NB4 (cell line): ENCODE data around the gene IDUA.

Experiments
- DNase-seq: peaks from one replicate; pipeline ENCODE4 v3.0.0; 2010; ENCODE audit warnings: low read depth
- H3K4me3 ChIP-seq: one replicate; pipeline ENCODE4 v1.5.1; 2011; ENCODE audit warnings: mild to moderate bottlenecking, low read depth, low read length, moderate library complexity
- CTCF ChIP-seq: IDR thresholded peaks from one replicate; pipeline ENCODE4 v1.5.1; 2012; ENCODE audit warnings: low read depth, low read length
- MAX ChIP-seq: IDR thresholded peaks from 2 replicates; pipeline ENCODE4 v1.6.1; 2011; ENCODE audit warnings: low read depth, low read length
- MYC ChIP-seq: IDR thresholded peaks from 2 replicates; pipeline ENCODE4 v1.6.1; 2011; ENCODE audit warnings: low read depth, low read length
- POLR2A ChIP-seq: IDR thresholded peaks from 2 replicates; pipeline ENCODE4 v1.6.1; 2011; ENCODE audit warnings: mild to moderate bottlenecking; ENCODE audit not compliant: insufficient read length; ENCODE audit errors: extremely low read depth

The IDUA gene

GRCh38 chr4:951594-952468 is 35.0 kb upstream of the IDUA start:
- no peak for TF ChIP-seq POLR2A
- no peak for TF ChIP-seq CTCF
- TF ChIP-seq MAX = no peak
- no peak for TF ChIP-seq MYC
- DNase-seq = no peak
- no peak overlapping the region for H3K4me3 ChIP-seq

GRCh38 chr4:952881-953573 is 33.8 kb upstream of the IDUA start:
- no peak for DNase-seq
- H3K4me3 ChIP-seq = no peak overlapping the region
- TF ChIP-seq CTCF (no peak), MAX (no peak), POLR2A (no peak), MYC (no peak)

GRCh38 chr4:953574-953915 is 33.3 kb upstream of the IDUA start:
- TF ChIP-seq POLR2A (no peak), MAX (no peak), CTCF (no peak), MYC (no peak)
- no peak for DNase-seq
- no peak overlapping the region for H3K4me3 ChIP-seq

GRCh38 chr4:954211-955020 is 32.4 kb upstream of the IDUA start:
- H3K4me3 ChIP-seq = no peak overlapping the region
- TF ChIP-seq CTCF (no peak), MAX (no peak), POLR2A (no peak), MYC (no peak)
- no peak for DNase-seq

- no peak for DNase-seq
- H3K4me3 ChIP-seq = no peak overlapping the region
- TF ChIP-seq POLR2A (no peak), MAX (no peak), CTCF (no peak), MYC (no peak)
Observed at GRCh38 chr4:955161-955921, 31.5 kb upstream of the IDUA start.
